H1 (cell line): ENCODE results near the gene SVIL. TPM values are rescaled to one million over a fixed set of nuclear protein-coding genes. Genes with fewer than 3 reads are reported as not detected.

Experiments
- CTCF ChIA-PET: fragments of 300-600 bp; sonication (Branson Sonifier 250); formaldehyde crosslinking; loops from one replicate; lab custom pipeline; 2021; ENCODE audit not compliant: partially characterized antibody; lab: Charles Lee
- POLR2A ChIA-PET: fragments of 300-600 bp; sonication (Branson Sonifier 250); formaldehyde crosslinking; loops from one replicate; lab custom pipeline; 2021; ENCODE audit warnings: inconsistent platforms; ENCODE audit not compliant: partially characterized antibody; lab: Charles Lee
- DNase-seq, 2 experiments: peaks; one replicate each; pipeline versions ENCODE4 v3.0.0 to v3.0.0-alpha.2; 2010 to 2022; ENCODE audit warnings: low spot score in 2 of 2, low read depth in 1 of 2, mixed read lengths in 1 of 2
- FAIRE-seq: peaks from 2 replicates; lab custom pipeline; 2011; peaks lifted over from hg19 to GRCh38; lab: Jason Lieb, UNC
- H2AFZ ChIP-seq: 2 replicates; pipeline ENCODE4 v1.8.1; 2012; ENCODE audit warnings: low read length, inconsistent platforms
- H2AK5ac ChIP-seq: 2 replicates; pipeline ENCODE4 v1.6.1; 2013; ENCODE audit warnings: low read depth, low read length
- H2BK120ac ChIP-seq: replicated peaks from 2 replicates; pipeline ENCODE3; 2013; ENCODE audit warnings: low read depth, low read length, inconsistent platforms
- H2BK12ac ChIP-seq: 2 replicates; pipeline ENCODE4 v1.6.1; 2013; ENCODE audit warnings: low read depth, low read length
- H2BK15ac ChIP-seq: 2 replicates; pipeline ENCODE4 v1.6.1; 2013; ENCODE audit warnings: low read length
- H2BK20ac ChIP-seq: 2 replicates; pipeline ENCODE4 v1.6.1; 2013; ENCODE audit warnings: low read length
- H2BK5ac ChIP-seq: 2 replicates; pipeline ENCODE4 v1.6.1; 2013; ENCODE audit warnings: low read depth, low read length
- H3K14ac ChIP-seq: 2 replicates; pipeline ENCODE4 v1.6.1; 2013; ENCODE audit warnings: inconsistent platforms; ENCODE audit not compliant: insufficient read length
- H3K18ac ChIP-seq: 2 replicates; pipeline ENCODE4 v1.6.1; 2013; ENCODE audit warnings: low read length; ENCODE audit errors: extremely low read depth
- H3K23ac ChIP-seq: 2 replicates; pipeline ENCODE4 v1.6.1; 2013; ENCODE audit warnings: inconsistent platforms; ENCODE audit not compliant: insufficient read length
- H3K23me2 ChIP-seq: 2 replicates; pipeline ENCODE4 v1.6.1; 2013; ENCODE audit warnings: low read depth, low read length
- H3K27ac ChIP-seq: 2 replicates; pipeline ENCODE4 v1.6.1; 2011; ENCODE audit warnings: low read depth, low read length, inconsistent platforms
- H3K27me3 ChIP-seq, 4 experiments: replicated peaks in 1 of 4; 1 replicate in 1 of 4; 2 replicates in 3 of 4; pipeline versions ENCODE4 v1.6.1 to v1.8.1; 2011 to 2013; ENCODE audit warnings: low read length in 3 of 4, mild to moderate bottlenecking in 3 of 4, inconsistent platforms in 2 of 4, mixed read lengths in 2 of 4, moderate library complexity in 1 of 4; ENCODE audit not compliant: control insufficient read depth in 3 of 4, insufficient read depth in 3 of 4; ENCODE audit errors: extremely low read depth in 1 of 4
- H3K36me3 ChIP-seq, 4 experiments: 2 replicates each; pipeline versions ENCODE4 v1.6.1 to v1.8.1; 2011 to 2013; ENCODE audit warnings: mild to moderate bottlenecking in 4 of 4, low read length in 3 of 4, moderate library complexity in 2 of 4, control low read depth in 1 of 4, inconsistent platforms in 1 of 4; ENCODE audit not compliant: insufficient read depth in 4 of 4, control insufficient read depth in 2 of 4
- H3K4ac ChIP-seq: replicated peaks from 2 replicates; pipeline ENCODE3; 2013; ENCODE audit warnings: low read length, low read depth, mixed read lengths, inconsistent platforms; ENCODE audit not compliant: insufficient read length
- H3K4me1 ChIP-seq, 4 experiments: replicated peaks in 1 of 4; 1 replicate in 1 of 4; 2 replicates in 3 of 4; pipeline versions ENCODE4 v1.6.1 to v1.8.1; 2011 to 2013; ENCODE audit warnings: low read length in 3 of 4, inconsistent platforms in 2 of 4, mixed read lengths in 1 of 4; ENCODE audit not compliant: insufficient read depth in 4 of 4, control insufficient read depth in 3 of 4
- H3K4me2 ChIP-seq, 2 experiments: 2 replicates each; pipeline versions ENCODE4 v1.6.1 to v1.8.1; 2011 to 2013; ENCODE audit warnings: low read depth in 2 of 2, low read length in 2 of 2, control low read depth in 1 of 2, inconsistent platforms in 1 of 2, mild to moderate bottlenecking in 1 of 2; ENCODE audit not compliant: insufficient read depth in 1 of 2
- H3K4me3 ChIP-seq, 4 experiments: fragments of 200-600, 300-600 bp in 1 of 4; sonication (generic), shearing (Covaris generic), sonication (Bioruptor Twin) in 1 of 4; 2 replicates each; pipeline versions ENCODE4 v1.5.1 to v1.8.1; 2011 to 2016; ENCODE audit warnings: low read length in 4 of 4, low read depth in 3 of 4, control low read depth in 2 of 4, inconsistent platforms in 2 of 4, mild to moderate bottlenecking in 2 of 4, mixed read lengths in 1 of 4, moderate library complexity in 1 of 4; ENCODE audit not compliant: insufficient read depth in 2 of 4; ENCODE audit errors: extremely low read depth in 1 of 4
- H3K56ac ChIP-seq: replicated peaks from 2 replicates; pipeline ENCODE3; 2013; ENCODE audit warnings: low read depth, mild to moderate bottlenecking, mixed read lengths, low read length, inconsistent platforms; ENCODE audit not compliant: insufficient read length
- H3K79me1 ChIP-seq: 2 replicates; pipeline ENCODE4 v1.6.1; 2013; ENCODE audit warnings: low read depth, low read length, control low read depth
- H3K79me2 ChIP-seq, 2 experiments: 2 replicates each; pipeline versions ENCODE4 v1.6.1 to v1.8.1; 2012 to 2013; ENCODE audit warnings: low read length in 2 of 2, mild to moderate bottlenecking in 2 of 2, inconsistent platforms in 1 of 2; ENCODE audit not compliant: insufficient read depth in 2 of 2, control insufficient read depth in 1 of 2
- H3K9ac ChIP-seq, 4 experiments: replicated peaks in 1 of 4; 1 replicate in 1 of 4; 2 replicates in 3 of 4; pipeline versions ENCODE4 v1.6.1 to v1.8.1; 2011 to 2013; ENCODE audit warnings: low read depth in 3 of 4, low read length in 3 of 4, control low read depth in 2 of 4, mild to moderate bottlenecking in 2 of 4, moderate library complexity in 2 of 4, inconsistent platforms in 1 of 4; ENCODE audit errors: extremely low read depth in 1 of 4
- H3K9me3 ChIP-seq, 2 experiments: 2 replicates each; pipeline versions ENCODE4 v1.6.1 to v1.8.1; 2012 to 2013; ENCODE audit warnings: mild to moderate bottlenecking in 2 of 2, moderate library complexity in 2 of 2, control low read depth in 1 of 2, inconsistent platforms in 1 of 2, low read depth in 1 of 2, low read length in 1 of 2, mixed read lengths in 1 of 2; ENCODE audit not compliant: insufficient read depth in 2 of 2
- H4K20me1 ChIP-seq, 2 experiments: replicated peaks in 1 of 2; 2 replicates each; pipeline versions ENCODE3 to v1.8.1; 2011 to 2013; ENCODE audit warnings: inconsistent platforms in 2 of 2, low read length in 2 of 2, mild to moderate bottlenecking in 1 of 2; ENCODE audit not compliant: insufficient read depth in 2 of 2, control insufficient read depth in 1 of 2
- H4K5ac ChIP-seq: 2 replicates; pipeline ENCODE4 v1.6.1; 2013; ENCODE audit warnings: low read length, low read depth, mixed read lengths, inconsistent platforms; ENCODE audit not compliant: insufficient read length
- H4K8ac ChIP-seq: 2 replicates; pipeline ENCODE4 v1.8.0; 2013; ENCODE audit warnings: mild to moderate bottlenecking, moderate library complexity, low read length, inconsistent platforms; ENCODE audit not compliant: insufficient read depth; ENCODE audit errors: extremely low read depth
- H4K91ac ChIP-seq: replicated peaks from 2 replicates; pipeline ENCODE3; 2013; ENCODE audit warnings: low read length, mixed read lengths, inconsistent platforms; ENCODE audit not compliant: insufficient read length
- ASH2L ChIP-seq: fragments of 200-600, 300-600 bp; sonication (generic); IDR thresholded peaks from one replicate; pipeline ENCODE4 v1.7.1; 2017; ENCODE audit warnings: low read length
- CBX8 ChIP-seq: fragments of 300-800, 300-1000 bp; sonication (generic); IDR thresholded peaks from 2 replicates; pipeline ENCODE4 v1.7.1; 2016; ENCODE audit warnings: low read depth, low read length, borderline replicate concordance
- CEBPB ChIP-seq: IDR thresholded peaks from 2 replicates; pipeline ENCODE4 v1.6.1; 2012; ENCODE audit warnings: low read depth, low read length
- JUND ChIP-seq: IDR thresholded peaks from 2 replicates; pipeline ENCODE4 v1.6.1; 2011; ENCODE audit warnings: mild to moderate bottlenecking, improper control_type of control experiment, low read length
- KDM4A ChIP-seq: IDR thresholded peaks from one replicate; pipeline ENCODE4 v1.7.1; 2012; ENCODE audit warnings: low read depth, mild to moderate bottlenecking, moderate library complexity, low read length, inconsistent platforms; ENCODE audit not compliant: severe bottlenecking
- MAFK ChIP-seq: IDR thresholded peaks from 2 replicates; pipeline ENCODE4 v1.6.1; 2012; ENCODE audit warnings: low read depth, mild to moderate bottlenecking, improper control_type of control experiment, low read length
- MAX ChIP-seq: IDR thresholded peaks from 2 replicates; pipeline ENCODE4 v1.6.1; 2012; ENCODE audit warnings: inconsistent platforms
- POLR2A ChIP-seq, 2 experiments: IDR thresholded peaks; 1 replicate in 1 of 2; 2 replicates in 1 of 2; pipeline ENCODE4 v1.6.1; 2011; ENCODE audit warnings: low read depth in 2 of 2, low read length in 2 of 2, mild to moderate bottlenecking in 2 of 2; ENCODE audit errors: control extremely low read depth in 1 of 2
- POU5F1 ChIP-seq: IDR thresholded peaks from 2 replicates; pipeline ENCODE4 v1.6.1; 2011; ENCODE audit warnings: low read depth, mild to moderate bottlenecking, low read length, moderate library complexity
- RXRA ChIP-seq: IDR thresholded peaks from 2 replicates; pipeline ENCODE4 v1.6.1; 2011; ENCODE audit warnings: low read depth, mild to moderate bottlenecking, low read length, moderate library complexity; ENCODE audit not compliant: insufficient read depth
- SAP30 ChIP-seq: fragments of 300-600 bp; sonication (generic); IDR thresholded peaks from 2 replicates; pipeline ENCODE4 v1.7.1; 2012; ENCODE audit warnings: low read length, moderate library complexity, mild to moderate bottlenecking, inconsistent platforms; ENCODE audit not compliant: insufficient read depth, insufficient replicate concordance
- SIRT6 ChIP-seq: IDR thresholded peaks from one replicate; pipeline ENCODE4 v1.7.1; 2012; ENCODE audit warnings: low read length, inconsistent platforms
- SP4 ChIP-seq: IDR thresholded peaks from 2 replicates; pipeline ENCODE4 v1.6.1; 2012; ENCODE audit warnings: low read length, inconsistent platforms
- TAF1 ChIP-seq: IDR thresholded peaks from 2 replicates; pipeline ENCODE4 v1.6.1; 2011; ENCODE audit warnings: mild to moderate bottlenecking, low read depth, low read length
- USF2 ChIP-seq: IDR thresholded peaks from 2 replicates; pipeline ENCODE4 v1.6.1; 2011; ENCODE audit warnings: low read length, improper control_type of control experiment
- WGBS, 2 experiments: shearing (Covaris generic) in 1 of 2; methylation state at CpG; one replicate each; pipeline versions ENCODE4 v1.1.6 to v1.1.7; 2013 to 2015; ENCODE audit warnings: low lambda C conversion rate in 2 of 2, mixed read lengths in 2 of 2, inconsistent platforms in 1 of 2, low coverage in 1 of 2, missing lambda C conversion rate in 1 of 2; ENCODE audit not compliant: insufficient replicate concordance in 2 of 2, insufficient coverage in 1 of 2, insufficient read length in 1 of 2; ENCODE audit errors: extremely low coverage in 1 of 2, missing lambda C conversion rate in 1 of 2; 5-methylcytosine and 5-hydroxymethylcytosine counted together
- polyA plus RNA-seq, 7 experiments: library from polyadenylated mRNA; depleted of rRNA in 3 of 7; stranded (reverse) in 5 of 7; unstranded in 2 of 7; fragments of >200 nt in 5 of 7; fragments of 200-250 nt in 2 of 7; gene quantifications; 1 replicate in 5 of 7; 2 replicates in 1 of 7; 4 replicates in 1 of 7; pipeline versions ENCODE4 v1.2.1 to v1.2.3, GENCODE V29; 2011 to 2013; ENCODE audit warnings: missing spikeins in 2 of 7, mixed read lengths in 2 of 7
- total RNA-seq: library from RNA; stranded (reverse); fragmentation: NEBNext Ultra II Directional; extraction: Animal tissue kit (Norgen Biotek cat#: 25700); gene quantifications from 2 replicates; pipeline ENCODE4 v1.2.1, GENCODE V29; 2021

Gene SVIL
- total and polyA plus RNA-seq, 2 of the 8 experiments (the other 6 are each of a cell fraction or from before 2014, with no cell fraction given) = 4.7 to 15.4 TPM

GRCh38 chr10:29613791-29614190, 21.0 kb downstream of the SVIL start:
- Histone ChIP-seq H4K91ac (no peak overlapping the region), H2AK5ac (no peak overlapping the region), H3K4me1 (peaks cover 3 to 10% (median 7%) of the 10 kb centered on the region in 4 experiments; a peak in 6 of 7 replicates), H3K27ac (no peak overlapping the region), H2BK12ac (no peak overlapping the region), H3K9me3 (no peaks in the 10 kb centered on the region), H3K9ac (peak overlapping the region in 1 of 4 experiments; percentile 10; a peak in 1 of 7 replicates), H4K8ac (no peak overlapping the region), H3K14ac (no peak overlapping the region), H3K79me2 (no peaks in the 10 kb centered on the region; a peak in 2 of 4 replicates), H2AFZ (no peak overlapping the region), H3K79me1 (no peaks in the 10 kb centered on the region; the same call in 1 of the 2 replicates), H2BK5ac (no peak overlapping the region), H3K36me3 (no peaks in the 10 kb centered on the region), H4K20me1 (no peaks in the 10 kb centered on the region), H2BK120ac (no peak overlapping the region), H3K4ac (no peak overlapping the region), H3K18ac (no peak overlapping the region), H3K27me3 (no peaks in the 10 kb centered on the region), H2BK15ac (no peak overlapping the region), H2BK20ac (no peak overlapping the region), H3K4me2 (no peak overlapping the region), H3K4me3 (no peak overlapping the region), H4K5ac (no peak overlapping the region), H3K23me2 (no peaks in the 10 kb centered on the region), H3K23ac (no peak overlapping the region), H3K56ac (no peak overlapping the region)
- FAIRE-seq = no peak
- CTCF ChIA-PET = interaction anchor here (1.3 kb wide), 1 partner anchor 16 kb away, joined by 3 read pairs; no protein-coding TSS in a partner anchor
- POLR2A ChIA-PET = no interaction called here
- DNase-seq = no peak
- WGBS, 2 experiments = 89% methylated on average over 4 of the region's 4 CpGs; no CpG with 5 or more reads in 1 of the 2 experiments
- TF ChIP-seq TAF1 = no peak
- no peak for TF ChIP-seq SIRT6
- TF ChIP-seq RXRA = no peak
- no peak for TF ChIP-seq KDM4A
- TF ChIP-seq SP4 = no peak
- no peak for TF ChIP-seq POU5F1
- no peak for TF ChIP-seq USF2
- no peak for TF ChIP-seq JUND
- TF ChIP-seq POLR2A (IDR thresholded peaks at IDR 0.05; ENCODE audit: control extremely low read depth in 1 of 2, low read depth in 2 of 2, low read length in 2 of 2) = no peak
- TF ChIP-seq SAP30 = no peak
- TF ChIP-seq CEBPB = no peak
- TF ChIP-seq MAFK = no peak
- TF ChIP-seq CBX8 = no peak
- no peak for TF ChIP-seq MAX
- no peak for TF ChIP-seq ASH2L
